HepG2 (cell line): ENCODE data around the gene INA. TPM values are rescaled to one million over a fixed set of nuclear protein-coding genes. Genes with fewer than 3 reads are reported as not detected.
A peak's percentile ranks its signal among the peaks of the same experiment; 100 is the strongest.

Source experiments
- ETV5 ChIP-seq: IDR thresholded peaks from 2 replicates; pipeline ENCODE4 v1.6.1; 2018; ENCODE audit warnings: missing biosample characterization, missing genetic modification reagents, inconsistent platforms, borderline replicate concordance
- FOSL2 ChIP-seq: sonication (generic); formaldehyde crosslinking; IDR thresholded peaks from 2 replicates; pipeline ENCODE4 v1.4.0; 2020; ENCODE audit warnings: missing genetic modification reagents
- HCFC1 ChIP-seq: fragments of 150-350 bp; IDR thresholded peaks from 2 replicates; pipeline ENCODE4 v1.6.1; 2014; ENCODE audit warnings: low read depth, low read length
- HNRNPLL ChIP-seq: fragments of 200-400 bp; formaldehyde crosslinking; IDR thresholded peaks from 2 replicates; pipeline ENCODE4 v1.6.1; 2017; ENCODE audit warnings: mild to moderate bottlenecking, low read depth, low read length; ENCODE audit not compliant: poor library complexity, severe bottlenecking
- MIER2 ChIP-seq: IDR thresholded peaks from 2 replicates; pipeline ENCODE4 v1.6.1; 2016; ENCODE audit warnings: missing biosample characterization, missing genetic modification reagents
- NR3C1 ChIP-seq: sonication (generic); formaldehyde crosslinking; IDR thresholded peaks from 2 replicates; pipeline ENCODE4 v1.4.0; 2020; ENCODE audit warnings: missing genetic modification reagents
- PPARG ChIP-seq: conservative IDR thresholded peaks from 2 replicates; pipeline ENCODE4 v1.6.1; 2016; ENCODE audit warnings: missing biosample characterization, missing genetic modification reagents
- SIX4 ChIP-seq: sonication (generic); formaldehyde crosslinking; IDR thresholded peaks from 2 replicates; pipeline ENCODE4 v1.4.0; 2020; ENCODE audit warnings: missing genetic modification reagents
- SSRP1 ChIP-seq: IDR thresholded peaks from 2 replicates; pipeline ENCODE4 v1.6.1; 2016; ENCODE audit warnings: control low read depth
- STAT5B ChIP-seq: sonication (generic); formaldehyde crosslinking; IDR thresholded peaks from 2 replicates; pipeline ENCODE4 v1.4.0; 2020; ENCODE audit warnings: missing genetic modification reagents
- ZEB1 ChIP-seq: IDR thresholded peaks from 2 replicates; pipeline ENCODE4 v1.6.1; 2012; ENCODE audit warnings: mild to moderate bottlenecking, low read depth, inconsistent platforms; ENCODE audit not compliant: insufficient replicate concordance
- ZNF777 ChIP-seq: sonication (generic); formaldehyde crosslinking; IDR thresholded peaks from 2 replicates; pipeline ENCODE4 v1.4.0; 2020; ENCODE audit warnings: missing genetic modification reagents
- polyA plus RNA-seq, 8 experiments: library from polyadenylated mRNA; depleted of rRNA in 3 of 8; stranded (reverse) in 7 of 8; unstranded in 1 of 8; fragments of >200 nt; fragmentation: Illumina TruSeq in 4 of 8; extraction: Trizol in 4 of 8; gene quantifications; 2 replicates each; pipeline versions ENCODE4 v1.2.1 to v1.2.3, GENCODE V29; 2011 to 2016; ENCODE audit warnings: low read depth in 4 of 8, missing spikeins in 1 of 8, mixed read lengths in 1 of 8; ENCODE audit not compliant: insufficient read depth in 1 of 8
- total RNA-seq, 5 experiments: library from RNA; depleted of rRNA; stranded (reverse); fragments of >200 nt; fragmentation: Illumina TruSeq; extraction: Trizol; gene quantifications; 2 replicates each; pipeline ENCODE4 v1.2.3, GENCODE V29; 2016; ENCODE audit warnings: low read depth in 1 of 5
- TF ChIP-seq, protein P1 (sequence below): sonication (generic); formaldehyde crosslinking; conservative IDR thresholded peaks from 2 replicates; pipeline ENCODE4 v1.8.0; 2022; ENCODE audit warnings: mild to moderate bottlenecking, moderate library complexity, missing genetic modification reagents
- TF ChIP-seq, protein P2 (sequence below): sonication (generic); formaldehyde crosslinking; conservative IDR thresholded peaks from 2 replicates; pipeline ENCODE4 v1.4.0; 2020; ENCODE audit warnings: missing genetic modification reagents
- TF ChIP-seq, protein P3 (sequence below): sonication (generic); formaldehyde crosslinking; IDR thresholded peaks from 2 replicates; pipeline ENCODE4 v1.4.0; 2020; ENCODE audit warnings: missing genetic modification reagents
- TF ChIP-seq, protein P4 (sequence below): sonication (generic); formaldehyde crosslinking; IDR thresholded peaks from 2 replicates; pipeline ENCODE4 v1.5.1; 2020; ENCODE audit warnings: missing genetic modification reagents, mild to moderate bottlenecking, borderline replicate concordance
- TF ChIP-seq, protein P5 (sequence below): IDR thresholded peaks from 2 replicates; pipeline ENCODE4 v1.6.1; 2016; ENCODE audit warnings: low read depth

Gene INA
- total and polyA plus RNA-seq, 2 of the 13 experiments (the other 11 are each of a cell fraction or from before 2014, with no cell fraction given) = 0.04 to 0.13 TPM

DNA sequence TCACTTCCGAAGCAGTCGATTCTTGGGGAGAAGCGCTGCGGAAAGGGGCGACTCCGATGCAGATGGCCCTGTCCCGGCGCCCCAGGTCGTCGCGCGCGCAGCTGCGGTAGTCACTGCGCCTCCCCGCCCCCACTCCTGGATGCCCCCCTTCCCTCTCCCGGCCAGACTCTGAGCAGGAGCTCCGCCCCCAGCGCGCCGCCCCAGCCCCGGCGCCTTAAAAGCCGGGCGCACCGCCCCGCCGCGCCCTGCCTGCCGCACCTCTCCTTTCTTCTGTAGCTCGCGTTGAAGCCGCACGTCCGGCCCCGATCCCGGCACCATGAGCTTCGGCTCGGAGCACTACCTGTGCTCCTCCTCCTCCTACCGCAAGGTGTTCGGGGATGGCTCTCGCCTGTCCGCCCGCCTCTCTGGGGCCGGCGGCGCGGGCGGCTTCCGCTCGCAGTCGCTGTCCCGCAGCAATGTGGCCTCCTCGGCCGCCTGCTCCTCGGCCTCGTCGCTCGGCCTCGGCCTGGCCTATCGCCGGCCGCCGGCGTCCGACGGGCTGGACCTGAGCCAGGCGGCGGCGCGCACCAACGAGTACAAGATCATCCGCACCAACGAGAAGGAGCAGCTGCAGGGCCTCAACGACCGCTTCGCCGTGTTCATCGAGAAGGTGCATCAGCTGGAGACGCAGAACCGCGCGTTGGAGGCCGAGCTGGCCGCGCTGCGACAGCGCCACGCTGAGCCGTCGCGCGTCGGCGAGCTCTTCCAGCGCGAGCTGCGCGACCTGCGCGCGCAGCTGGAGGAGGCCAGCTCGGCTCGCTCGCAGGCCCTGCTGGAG lies at the start of gene INA (continued):
- TF ChIP-seq, protein P1, sequence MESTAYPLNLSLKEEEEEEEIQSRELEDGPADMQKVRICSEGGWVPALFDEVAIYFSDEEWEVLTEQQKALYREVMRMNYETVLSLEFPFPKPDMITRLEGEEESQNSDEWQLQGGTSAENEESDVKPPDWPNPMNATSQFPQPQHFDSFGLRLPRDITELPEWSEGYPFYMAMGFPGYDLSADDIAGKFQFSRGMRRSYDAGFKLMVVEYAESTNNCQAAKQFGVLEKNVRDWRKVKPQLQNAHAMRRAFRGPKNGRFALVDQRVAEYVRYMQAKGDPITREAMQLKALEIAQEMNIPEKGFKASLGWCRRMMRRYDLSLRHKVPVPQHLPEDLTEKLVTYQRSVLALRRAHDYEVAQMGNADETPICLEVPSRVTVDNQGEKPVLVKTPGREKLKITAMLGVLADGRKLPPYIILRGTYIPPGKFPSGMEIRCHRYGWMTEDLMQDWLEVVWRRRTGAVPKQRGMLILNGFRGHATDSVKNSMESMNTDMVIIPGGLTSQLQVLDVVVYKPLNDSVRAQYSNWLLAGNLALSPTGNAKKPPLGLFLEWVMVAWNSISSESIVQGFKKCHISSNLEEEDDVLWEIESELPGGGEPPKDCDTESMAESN = no peak
- TF ChIP-seq STAT5B (CRISPR knock-in tag) = no peak
- no peak for TF ChIP-seq ETV5 (CRISPR knock-in tag)
- no peak for TF ChIP-seq PPARG (CRISPR knock-in tag)
- TF ChIP-seq HCFC1 = no peak
- TF ChIP-seq SSRP1 (CRISPR knock-in tag) = no peak
- TF ChIP-seq, protein P2, sequence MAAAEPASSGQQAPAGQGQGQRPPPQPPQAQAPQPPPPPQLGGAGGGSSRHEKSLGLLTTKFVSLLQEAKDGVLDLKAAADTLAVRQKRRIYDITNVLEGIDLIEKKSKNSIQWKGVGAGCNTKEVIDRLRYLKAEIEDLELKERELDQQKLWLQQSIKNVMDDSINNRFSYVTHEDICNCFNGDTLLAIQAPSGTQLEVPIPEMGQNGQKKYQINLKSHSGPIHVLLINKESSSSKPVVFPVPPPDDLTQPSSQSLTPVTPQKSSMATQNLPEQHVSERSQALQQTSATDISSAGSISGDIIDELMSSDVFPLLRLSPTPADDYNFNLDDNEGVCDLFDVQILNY (CRISPR knock-in tag) = no peak
- TF ChIP-seq, protein P3, sequence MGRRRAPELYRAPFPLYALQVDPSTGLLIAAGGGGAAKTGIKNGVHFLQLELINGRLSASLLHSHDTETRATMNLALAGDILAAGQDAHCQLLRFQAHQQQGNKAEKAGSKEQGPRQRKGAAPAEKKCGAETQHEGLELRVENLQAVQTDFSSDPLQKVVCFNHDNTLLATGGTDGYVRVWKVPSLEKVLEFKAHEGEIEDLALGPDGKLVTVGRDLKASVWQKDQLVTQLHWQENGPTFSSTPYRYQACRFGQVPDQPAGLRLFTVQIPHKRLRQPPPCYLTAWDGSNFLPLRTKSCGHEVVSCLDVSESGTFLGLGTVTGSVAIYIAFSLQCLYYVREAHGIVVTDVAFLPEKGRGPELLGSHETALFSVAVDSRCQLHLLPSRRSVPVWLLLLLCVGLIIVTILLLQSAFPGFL (CRISPR knock-in tag) = no peak
- no peak for TF ChIP-seq NR3C1 (CRISPR knock-in tag)
- no peak for TF ChIP-seq FOSL2 (CRISPR knock-in tag)
- TF ChIP-seq, protein P4, sequence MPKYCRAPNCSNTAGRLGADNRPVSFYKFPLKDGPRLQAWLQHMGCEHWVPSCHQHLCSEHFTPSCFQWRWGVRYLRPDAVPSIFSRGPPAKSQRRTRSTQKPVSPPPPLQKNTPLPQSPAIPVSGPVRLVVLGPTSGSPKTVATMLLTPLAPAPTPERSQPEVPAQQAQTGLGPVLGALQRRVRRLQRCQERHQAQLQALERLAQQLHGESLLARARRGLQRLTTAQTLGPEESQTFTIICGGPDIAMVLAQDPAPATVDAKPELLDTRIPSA (CRISPR knock-in tag) = no peak
- TF ChIP-seq ZEB1 = no peak
- TF ChIP-seq ZNF777 = peak; percentile 35; the same call in 1 of the 2 replicates
- TF ChIP-seq, protein P5, sequence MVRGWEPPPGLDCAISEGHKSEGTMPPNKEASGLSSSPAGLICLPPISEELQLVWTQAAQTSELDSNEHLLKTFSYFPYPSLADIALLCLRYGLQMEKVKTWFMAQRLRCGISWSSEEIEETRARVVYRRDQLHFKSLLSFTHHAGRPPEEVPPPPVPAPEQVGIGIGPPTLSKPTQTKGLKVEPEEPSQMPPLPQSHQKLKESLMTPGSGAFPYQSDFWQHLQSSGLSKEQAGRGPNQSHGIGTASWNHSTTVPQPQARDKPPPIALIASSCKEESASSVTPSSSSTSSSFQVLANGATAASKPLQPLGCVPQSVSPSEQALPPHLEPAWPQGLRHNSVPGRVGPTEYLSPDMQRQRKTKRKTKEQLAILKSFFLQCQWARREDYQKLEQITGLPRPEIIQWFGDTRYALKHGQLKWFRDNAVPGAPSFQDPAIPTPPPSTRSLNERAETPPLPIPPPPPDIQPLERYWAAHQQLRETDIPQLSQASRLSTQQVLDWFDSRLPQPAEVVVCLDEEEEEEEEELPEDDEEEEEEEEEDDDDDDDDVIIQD = no peak
- TF ChIP-seq HNRNPLL = peak; percentile 77
- no peak for TF ChIP-seq SIX4 (CRISPR knock-in tag)
- TF ChIP-seq MIER2 = peak; percentile 28; the same call in 1 of the 2 replicates
